Right lobe of liver (tissue), 6 donors: Measurements from ENCODE around the gene C16orf87. TPM values are rescaled to one million over a fixed set of nuclear protein-coding genes. Genes with fewer than 3 reads are reported as not detected.

Experiments used
- ATAC-seq, 4 donors: fragments of 200-7000 bp; cut with Tn5 transposase; one replicate each; pipeline ENCODE4 v1.9.1; 2020; ENCODE audit warnings: mild to moderate bottlenecking in 4 of 4, moderate library complexity in 4 of 4
- DNase-seq, 3 donors: peaks; one replicate each; pipeline ENCODE4 v3.0.0-alpha.2; 2020
- H3K27ac ChIP-seq, 3 donors: fragments of 200-600 bp; one replicate each; pipeline ENCODE4 v1.8.0; 2022
- H3K27me3 ChIP-seq, 2 donors: fragments of 200-600 bp; one replicate each; pipeline ENCODE4 v1.8.0; 2022
- H3K36me3 ChIP-seq, 4 donors: fragments of 200-600 bp; sonication (generic) in 1 of 4; one replicate each; pipeline versions ENCODE4 v1.5.1 to v1.8.0; 2017 to 2022; ENCODE audit warnings: control low read depth in 1 of 4
- H3K4me1 ChIP-seq, 4 donors: fragments of 200-600 bp; sonication (generic) in 1 of 4; one replicate each; pipeline versions ENCODE4 v1.5.1 to v1.8.0; 2017 to 2022; ENCODE audit warnings: control low read depth in 1 of 4
- H3K4me3 ChIP-seq, 3 donors: fragments of 200-600 bp; one replicate each; pipeline ENCODE4 v1.8.0; 2022
- H3K9me3 ChIP-seq, 4 donors: fragments of 200-600 bp; sonication (generic) in 1 of 4; one replicate each; pipeline versions ENCODE4 v1.5.1 to v1.8.0; 2017 to 2022; ENCODE audit warnings: control low read depth in 1 of 4
- CTCF ChIP-seq, 4 donors: fragments of 200-600 bp in 3 of 4; fragments of 450-650 bp in 1 of 4; IDR thresholded peaks; one replicate each; pipeline versions ENCODE4 v1.5.1 to v1.8.0; 2016 to 2022; ENCODE audit warnings: antibody characterized with exemption in 4 of 4, mild to moderate bottlenecking in 2 of 4
- POLR2A ChIP-seq: fragments of 450-650 bp; IDR thresholded peaks from one replicate; pipeline ENCODE4 v1.6.1; 2017; ENCODE audit warnings: antibody characterized with exemption, mild to moderate bottlenecking
- WGBS: methylation state at CpG from one replicate; pipeline ENCODE4 v1.1.6; 2018; ENCODE audit warnings: low coverage, low lambda C conversion rate; ENCODE audit not compliant: insufficient coverage; ENCODE audit errors: missing lambda C conversion rate; 5-methylcytosine and 5-hydroxymethylcytosine counted together
- intact Hi-C, 2 donors: fragments of 100-400 bp; cut with DNase I; formaldehyde crosslinking; loops; one replicate each; pipeline versions ENCODE4 v1.11.2 to v1.14.1; 2022
- total RNA-seq, 6 experiments: library from RNA; depleted of rRNA in 2 of 6; stranded (reverse); fragments of >200 nt in 2 of 6; fragmentation: NEBNext Ultra II Directional in 3 of 6; extraction: Animal tissue kit (Norgen Biotek cat#: 25700) in 3 of 6; gene quantifications; one replicate each; pipeline versions ENCODE4 v1.1.0 to v1.2.4, GENCODE V29; 2016 to 2023
- donor health status: DM: no; HTN: yes; CAD: no.
- donor health status: DM: no; HTN: no; CAD: no.
- donor health status: DM: no; HTN: no; CAD: no.
- donor health status: DM: no; HTN: yes; CAD: no.
- donor health status: DM: no; HTN: yes; CAD: no.

C16orf87 gene
- total RNA-seq, 6 experiments from 2014 or later, result 5.5 to 9.8 (median 7.4) TPM

- Histone ChIP-seq H3K36me3 (no peaks in the 10 kb centered on the region), H3K4me3 (no peak overlapping the region), H3K27ac (peak overlapping the region in 1 of 3 donors; percentile 49), H3K4me1 (no peaks in the 10 kb centered on the region), H3K9me3 (no peaks in the 10 kb centered on the region), H3K27me3 (no peaks in the 10 kb centered on the region)
- no peak for DNase-seq
- 35% methylated on average over 6 of the region's 6 CpGs for WGBS
- peak; percentile 70 to 79 (median 76) for ATAC-seq
- TF ChIP-seq CTCF (IDR thresholded peaks at IDR 0.05) (peak; percentile 28 to 62 (median 44)), POLR2A (no peak)
- intact Hi-C loops, result loop anchor here in 1 of 2 donors (5.0 kb wide), 1 partner anchor 50 kb away; no protein-coding TSS in a partner anchor
Observed at GRCh38 chr16:46857368-46857945, 26.5 kb upstream of the C16orf87 start.

- TF ChIP-seq CTCF (IDR thresholded peaks at IDR 0.05) (no peak), POLR2A (no peak)
- Histone ChIP-seq H3K4me3 (no peak overlapping the region), H3K27me3 (no peaks in the 10 kb centered on the region), H3K36me3 (no peaks in the 10 kb centered on the region), H3K27ac (no peak overlapping the region), H3K4me1 (no peaks in the 10 kb centered on the region), H3K9me3 (no peaks in the 10 kb centered on the region)
- 71% methylated on average over 4 of the region's 4 CpGs for WGBS
- intact Hi-C loops, result loop anchor here in 1 of 2 donors (5.0 kb wide), 1 partner anchor 52 kb away; no protein-coding TSS in a partner anchor
- DNase-seq (no peak), ATAC-seq (no peak)
Observed at GRCh38 chr16:46855389-46855788, 24.4 kb upstream of the C16orf87 start.

GRCh38 chr16:46854846-46855245, 23.9 kb upstream of the C16orf87 start:
- DNase-seq, result no peak
- no peaks in the 10 kb centered on the region for H3K27me3 ChIP-seq
- H3K36me3 ChIP-seq, result no peaks in the 10 kb centered on the region
- no peak overlapping the region for H3K27ac ChIP-seq
- H3K4me1 ChIP-seq, result no peaks in the 10 kb centered on the region
- no peaks in the 10 kb centered on the region for H3K9me3 ChIP-seq
- WGBS, result 92% methylated on average over 2 of the region's 2 CpGs
- intact Hi-C loops, result loop anchor here (5.0 kb wide), 2 partner anchors 52 to 67 kb away; no protein-coding TSS in a partner anchor
- TF ChIP-seq POLR2A (no peak), CTCF (IDR thresholded peaks at IDR 0.05) (no peak)
- H3K4me3 ChIP-seq, result no peak overlapping the region
- ATAC-seq, result no peak

- no peaks in the 10 kb centered on the region for H3K36me3 ChIP-seq
- no peak overlapping the region for H3K27ac ChIP-seq
- WGBS, result 0% methylated on average over 2 of the region's 5 CpGs
- no peaks in the 10 kb centered on the region for H3K9me3 ChIP-seq
- no peaks in the 10 kb centered on the region for H3K4me1 ChIP-seq
- peak; percentile 78 to 84 (median 82) for DNase-seq
- no peaks in the 10 kb centered on the region for H3K27me3 ChIP-seq
- peak; percentile 94 to 97 (median 95) for ATAC-seq
- intact Hi-C loops, result loop anchor here in 1 of 2 donors (5.0 kb wide), 2 partner anchors 53 to 68 kb away; no protein-coding TSS in a partner anchor
- no peak overlapping the region for H3K4me3 ChIP-seq
- peak; percentile 77 to 84 (median 83) for TF ChIP-seq CTCF (IDR thresholded peaks at IDR 0.05)
- no peak for TF ChIP-seq POLR2A
Observed at GRCh38 chr16:46853713-46854443, 22.9 kb upstream of the C16orf87 start.
